Stimulated activated CD4-positive, alpha-beta T cell treated with anti-CD3 and anti-CD28 coated beads, Interleukin-1b, Interleukin-23, amount 100 ng/mL, for 48 hours (primary cell): ENCODE results near the gene KIF1A.
"Not testable (repeated sequence)": the region's sequence is repeated elsewhere in the genome, so short reads cannot be mapped to it uniquely, and the experiment has no call there.

Experiments used
- DNase-seq: peaks from one replicate; pipeline ENCODE4 v3.0.0-alpha.2; 2020

The KIF1A gene

DNA sequence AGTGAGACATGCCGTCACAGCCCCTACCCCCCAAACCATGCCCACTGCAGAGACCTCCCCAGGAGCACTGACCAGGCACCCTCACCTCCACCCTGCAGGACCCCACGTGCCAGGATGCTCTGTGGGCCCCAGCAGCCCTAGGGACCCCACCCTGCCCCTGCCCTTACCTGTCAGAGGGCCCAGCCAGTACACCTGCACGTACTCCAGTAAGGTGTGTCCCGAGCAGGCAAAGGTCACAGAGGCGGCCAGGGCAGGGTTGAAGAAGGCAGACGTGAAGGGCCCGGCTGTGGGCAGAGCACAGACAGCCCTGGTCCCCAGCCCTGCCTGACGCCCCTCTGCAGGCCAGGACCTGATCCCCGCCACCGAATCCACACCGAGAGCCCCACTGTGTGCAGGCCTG lies 139.8 kb downstream of the KIF1A start:
- not testable (repeated sequence) for DNase-seq

DNA sequence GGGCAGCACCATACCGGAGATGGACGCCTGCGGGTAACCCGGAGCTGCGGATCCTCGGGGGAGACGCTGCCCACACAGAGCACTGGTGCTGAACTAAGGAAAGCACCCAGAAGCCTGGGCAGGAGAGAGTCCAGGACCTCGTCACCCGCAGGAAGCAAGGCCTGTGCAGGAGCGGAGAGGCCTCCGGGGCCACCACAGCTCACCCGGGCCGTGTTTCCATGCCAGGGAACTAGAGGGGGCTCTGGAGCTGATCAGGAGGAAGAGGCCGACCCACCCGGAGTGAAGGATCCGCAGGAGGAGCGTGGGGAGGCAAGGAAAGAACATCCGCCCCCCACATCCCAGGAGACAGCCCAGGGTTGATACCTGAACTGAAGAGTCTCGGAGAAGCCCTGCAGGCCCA lies 141.1 kb downstream of the KIF1A start:
- not testable (repeated sequence) for DNase-seq

DNA sequence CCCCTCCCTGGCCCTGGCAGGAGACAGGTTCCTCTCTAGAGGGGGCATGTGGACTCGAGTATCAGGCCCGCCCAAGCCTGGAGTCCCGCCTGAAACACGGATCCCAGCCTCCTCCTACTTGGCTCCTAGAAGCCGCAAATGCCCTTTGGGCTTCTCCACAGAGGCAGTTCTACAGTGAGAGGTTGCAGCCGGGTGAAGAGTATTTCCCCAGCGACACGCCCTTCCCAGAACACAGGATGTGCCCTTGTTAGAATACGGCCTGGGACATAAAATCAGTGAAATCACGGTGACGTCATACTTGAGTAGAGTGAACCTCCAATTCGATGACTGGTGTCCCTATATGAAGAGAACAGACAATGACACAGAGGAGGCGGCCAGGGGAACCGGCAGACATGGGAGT lies 142.0 kb downstream of the KIF1A start:
- not testable (repeated sequence) for DNase-seq

DNA sequence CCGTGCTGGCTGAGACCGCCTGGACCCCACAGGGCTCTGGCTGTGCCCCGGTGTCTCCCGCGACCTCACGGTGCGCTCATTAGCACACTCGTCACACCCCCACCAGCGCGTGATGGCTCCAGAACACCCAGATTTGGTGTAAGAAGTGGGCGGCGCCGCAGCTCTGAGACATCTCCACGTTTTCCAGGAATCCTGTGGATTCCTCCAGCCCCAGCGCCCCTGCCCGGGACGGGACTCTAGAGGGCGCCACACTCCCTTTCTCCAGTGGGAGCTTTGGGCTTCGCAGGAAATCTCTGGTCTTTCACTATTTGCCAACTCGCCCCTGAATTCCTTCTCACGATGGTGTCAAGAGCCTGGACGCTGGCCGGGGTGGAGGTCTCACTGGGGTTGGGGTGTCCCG lies 144.7 kb downstream of the KIF1A start:
- not testable (repeated sequence) for DNase-seq

DNA sequence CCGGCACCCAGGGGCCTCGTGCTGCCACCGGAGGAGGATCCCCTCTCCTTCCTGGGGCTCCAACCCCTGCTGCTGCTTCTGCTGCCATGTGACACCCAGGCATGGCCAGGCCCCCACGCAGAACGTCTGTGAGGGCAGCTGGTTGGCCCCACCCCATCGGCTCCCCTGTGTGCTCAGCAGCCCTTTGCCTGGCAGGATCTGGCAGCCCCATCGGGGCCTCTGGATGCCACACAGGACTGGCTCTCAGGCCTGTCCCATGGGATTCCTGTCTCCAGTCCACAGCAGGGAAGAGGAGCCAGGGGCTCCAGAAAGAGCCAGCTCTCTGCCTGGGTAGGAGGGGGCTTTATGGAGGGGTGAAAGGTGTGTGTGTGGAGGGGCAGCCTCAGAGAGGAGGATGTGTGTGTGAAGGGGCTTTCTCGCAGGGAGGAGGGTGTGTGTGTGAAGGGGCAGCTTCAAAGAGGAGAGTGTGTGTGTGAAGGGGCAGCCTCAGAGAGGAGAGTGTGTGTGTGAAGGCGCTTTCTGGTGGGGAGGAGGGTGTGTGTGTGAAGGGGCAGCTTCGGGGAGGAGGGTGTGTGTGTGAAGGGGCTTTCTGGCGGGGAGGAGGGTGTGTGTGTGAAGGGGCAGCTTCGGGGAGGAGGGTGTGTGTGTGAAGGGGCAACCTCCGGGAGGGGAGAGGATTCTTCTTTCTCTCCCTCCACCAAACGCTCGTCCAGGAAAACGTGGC lies 145.4 kb downstream of the KIF1A start:
- not testable (repeated sequence) for DNase-seq

DNA sequence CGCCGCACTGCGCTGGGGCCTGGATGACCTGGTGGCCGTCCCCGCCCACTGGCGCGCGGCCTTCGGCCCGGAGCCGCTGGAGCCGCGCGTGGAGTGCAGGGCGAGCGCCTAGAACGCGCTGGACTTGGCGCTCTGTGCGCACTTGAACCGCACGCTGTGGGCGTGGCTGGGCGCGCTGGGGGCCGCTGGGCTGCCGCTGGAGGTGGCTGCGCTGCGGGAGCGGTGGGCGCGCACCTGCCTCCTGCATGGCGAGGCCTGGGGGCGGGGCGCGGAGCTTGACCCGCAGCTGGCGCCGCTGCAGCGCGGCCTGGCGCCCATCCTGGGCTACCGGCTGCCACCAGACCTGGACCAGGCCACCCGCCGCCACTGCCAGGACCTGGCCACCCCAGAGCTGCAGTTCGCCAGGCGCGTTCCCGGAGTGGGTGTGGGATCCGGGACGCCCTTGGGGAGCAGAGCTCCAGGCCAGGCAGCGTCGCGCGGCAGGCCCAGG lies 147.3 kb downstream of the KIF1A start:
- no peak for DNase-seq

DNA sequence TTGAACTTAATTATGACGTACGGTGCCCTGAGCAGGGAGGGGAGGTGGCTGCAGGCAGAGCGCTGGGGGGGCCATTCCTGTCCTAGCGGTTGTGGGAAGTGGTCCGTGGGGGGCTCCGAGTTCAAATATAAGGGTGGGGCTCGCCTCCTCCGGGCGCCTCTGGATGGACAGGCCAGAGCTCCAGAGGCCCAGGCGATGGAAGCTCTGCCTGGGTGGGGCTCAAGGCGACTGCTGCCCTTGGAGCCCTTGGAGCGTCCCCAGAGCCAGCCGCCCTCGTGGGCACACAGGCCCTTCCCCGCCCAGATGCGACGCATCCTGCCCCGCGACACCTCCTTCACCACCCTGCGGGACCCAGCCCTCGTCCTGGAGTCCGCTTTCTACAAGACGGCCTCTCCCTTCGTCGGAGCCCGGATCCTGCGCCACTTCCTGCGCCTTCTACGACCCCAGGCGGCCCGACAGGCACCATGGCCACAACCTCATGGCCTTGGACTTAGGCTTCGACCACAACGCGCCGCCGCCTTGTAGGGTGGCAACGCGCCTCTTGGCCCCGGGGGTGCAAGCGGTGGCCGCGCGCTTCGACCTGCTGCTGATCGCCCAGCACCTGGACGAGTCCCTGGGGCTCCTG lies 147.8 kb downstream of the KIF1A start:
- no peak for DNase-seq

DNA sequence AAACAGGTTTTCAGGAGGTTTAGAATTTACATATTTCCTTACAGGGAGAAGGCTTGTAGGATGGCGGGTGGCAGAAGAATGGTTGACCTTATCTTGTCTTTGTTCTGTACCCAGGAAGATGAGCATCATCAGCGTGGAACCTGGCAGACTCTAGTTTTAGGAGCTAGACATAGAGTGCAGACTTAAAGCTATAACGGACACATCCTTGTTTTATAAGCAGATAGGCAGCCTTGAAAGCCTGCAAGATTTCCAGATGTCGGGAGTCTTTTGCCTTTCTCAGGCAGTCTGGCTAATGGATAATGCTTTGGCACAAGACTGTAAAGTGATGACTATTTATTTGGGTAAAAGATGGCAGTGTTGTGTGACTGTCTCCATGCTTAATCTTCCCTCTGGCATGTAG lies 149.1 kb downstream of the KIF1A start:
- DNase-seq, result no peak

DNA sequence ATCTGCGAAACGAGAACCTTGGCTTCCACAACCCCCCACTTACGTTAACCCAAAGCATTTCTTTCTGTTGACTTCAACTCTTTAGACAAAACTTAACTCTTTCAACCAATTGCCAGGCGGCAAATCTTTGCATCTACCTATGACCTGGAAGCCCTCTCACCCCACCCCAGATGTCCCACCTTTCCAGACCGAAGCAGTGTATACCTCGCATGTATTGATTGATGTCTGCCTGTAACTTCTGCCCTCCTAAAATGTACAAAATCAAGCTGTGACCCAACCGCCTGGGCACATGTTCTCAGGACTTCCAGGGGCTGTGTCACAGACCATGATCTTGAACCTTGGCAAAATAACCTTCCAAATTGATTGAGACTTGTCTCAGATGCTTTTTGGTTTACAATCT lies 149.6 kb downstream of the KIF1A start:
- no peak for DNase-seq

DNA sequence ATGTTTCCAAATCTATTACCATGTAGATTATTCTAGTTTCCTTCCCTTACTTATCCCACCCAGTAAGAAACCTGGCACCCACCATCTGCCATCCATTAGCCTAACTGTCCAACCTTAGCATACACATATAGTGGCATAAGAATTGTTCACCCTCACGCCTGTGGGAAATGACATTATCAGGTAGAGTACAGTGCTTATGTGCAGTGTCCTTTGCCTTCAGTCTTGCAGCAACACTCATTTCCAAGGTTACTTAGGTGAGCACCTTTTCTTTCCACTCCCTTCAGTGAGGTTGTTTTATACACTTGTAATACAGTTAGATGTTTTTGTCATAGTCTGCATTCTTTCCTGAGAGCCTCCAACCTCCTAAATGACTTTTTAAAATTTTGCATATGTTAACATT lies 155.4 kb downstream of the KIF1A start:
- DNase-seq, result no peak
